GM19324 (cell line): ENCODE measurements around the gene CTDSPL2.
"Not testable (repeated sequence)": the region's sequence is repeated elsewhere in the genome, so short reads cannot be mapped to it uniquely, and the experiment has no call there.

Experiments used
- ATAC-seq: cut with Tn5 transposase; IDR thresholded peaks from one replicate; pipeline ENCODE4 v1.9.1; 2021; ENCODE audit warnings: mild to moderate bottlenecking, moderate library complexity; ENCODE audit not compliant: unreplicated experiment, low FRiP score

Gene CTDSPL2

DNA sequence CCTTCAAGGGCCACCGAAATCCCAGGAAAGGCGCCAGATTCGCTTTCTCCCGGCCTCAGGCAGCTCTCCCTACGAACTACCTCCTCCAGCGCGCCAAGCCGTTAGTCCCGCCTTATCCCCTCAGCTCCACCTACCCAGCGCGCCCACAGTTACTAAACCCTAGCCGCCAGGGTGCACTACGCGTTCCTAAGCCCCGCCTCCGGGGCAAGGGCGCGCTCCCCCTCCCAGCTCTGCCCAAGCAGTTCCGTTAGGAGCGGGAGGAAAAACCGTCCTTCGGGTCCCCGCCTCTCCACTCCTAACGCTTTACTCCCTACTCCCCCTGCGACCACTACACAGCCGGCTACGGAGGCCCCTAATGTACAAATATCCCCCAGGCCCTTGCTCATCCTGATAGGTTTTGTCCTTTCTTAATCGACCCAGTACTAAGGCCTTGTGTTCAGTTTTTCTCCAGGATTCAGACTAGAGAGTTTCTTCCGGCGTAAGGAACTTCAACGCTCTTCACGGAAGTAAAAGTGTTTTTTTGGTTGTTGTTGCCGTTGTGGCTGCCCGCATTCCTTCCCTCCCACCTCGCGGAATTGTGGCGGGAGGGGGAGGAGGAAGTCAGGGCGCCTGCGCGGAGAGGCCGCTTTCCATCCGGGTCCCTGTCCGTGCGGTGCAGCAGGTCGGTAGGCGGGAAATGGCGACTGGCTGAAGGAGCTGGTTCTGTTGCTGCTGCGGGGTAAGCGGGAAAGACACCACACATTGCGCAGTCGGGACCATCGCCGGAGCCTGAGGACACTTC lies at the start of gene CTDSPL2:
TSS of gene CTDSPL2 (plus strand) at position 655 of the 781 bp plus-strand sequence. CDS start 31,386 bp downstream, outside the sequence.
- peak; percentile 87 for ATAC-seq

DNA sequence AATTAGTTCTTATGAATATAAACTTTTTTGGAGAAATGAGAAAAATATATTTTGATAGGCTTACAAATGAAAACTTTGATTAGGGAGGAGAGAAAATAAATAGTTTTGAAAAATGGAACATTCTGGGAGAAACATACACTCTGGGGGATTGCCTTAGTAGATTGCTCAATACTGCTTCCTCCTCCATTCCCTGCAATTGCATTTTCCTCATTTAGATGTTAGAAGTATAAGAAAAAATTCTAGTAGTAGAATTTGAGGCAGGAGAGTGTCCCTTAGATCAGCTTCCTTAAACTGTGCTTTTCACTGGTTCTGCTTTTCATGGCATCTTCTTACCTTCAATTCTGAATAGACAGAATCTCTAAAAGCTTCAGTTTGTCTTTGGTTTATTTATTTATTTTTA lies 46.2 kb upstream of the CTDSPL2 start:
- no peak for ATAC-seq

DNA sequence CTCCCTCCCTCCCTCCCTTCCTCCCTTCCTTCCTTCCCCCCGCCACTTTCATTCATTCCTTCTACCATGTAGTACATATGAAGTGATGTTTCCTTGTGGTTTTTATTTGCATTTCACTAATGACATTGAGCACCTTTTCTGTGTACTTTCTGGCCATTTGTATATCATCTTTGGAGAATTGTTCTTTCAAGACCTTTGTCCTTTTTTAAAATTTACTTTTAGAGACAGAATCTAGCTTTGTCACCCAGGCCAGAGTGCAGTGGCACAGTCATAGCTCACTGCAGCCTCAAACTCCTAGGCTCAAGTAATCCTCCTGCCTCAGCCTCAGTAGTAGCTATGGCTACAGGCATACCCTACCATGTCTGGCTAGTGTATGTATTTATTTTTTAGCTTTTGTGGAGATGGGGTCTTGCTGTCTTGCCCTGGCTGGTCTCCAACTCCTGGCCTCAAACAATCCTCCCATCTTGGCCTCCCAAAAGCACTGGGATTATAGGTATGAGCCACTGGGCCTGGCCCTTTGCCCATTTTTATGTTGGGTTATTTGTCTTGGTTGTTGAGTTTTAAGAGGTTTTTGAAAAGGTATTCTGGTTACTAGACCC lies 42.0 kb upstream of the CTDSPL2 start:
- ATAC-seq: no peak

DNA sequence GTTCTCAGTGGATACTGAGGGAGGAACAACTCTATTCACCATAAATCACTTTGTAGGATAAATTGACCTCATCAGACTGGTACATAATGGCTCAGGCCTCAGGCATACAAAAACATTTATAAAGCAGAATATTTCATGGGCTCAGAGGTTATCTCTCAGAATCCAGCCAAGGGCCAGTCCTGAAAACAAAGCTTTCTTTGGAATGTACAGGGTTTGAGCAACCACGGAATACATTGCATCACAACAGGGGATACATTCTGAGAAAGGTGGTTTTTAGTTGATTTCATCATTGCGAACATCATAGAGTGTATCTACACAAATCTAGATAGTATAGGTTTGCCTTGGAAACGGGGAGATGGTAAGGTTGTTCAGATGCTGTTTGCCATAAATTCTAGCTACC lies 33.4 kb upstream of the CTDSPL2 start:
- no peak for ATAC-seq

DNA sequence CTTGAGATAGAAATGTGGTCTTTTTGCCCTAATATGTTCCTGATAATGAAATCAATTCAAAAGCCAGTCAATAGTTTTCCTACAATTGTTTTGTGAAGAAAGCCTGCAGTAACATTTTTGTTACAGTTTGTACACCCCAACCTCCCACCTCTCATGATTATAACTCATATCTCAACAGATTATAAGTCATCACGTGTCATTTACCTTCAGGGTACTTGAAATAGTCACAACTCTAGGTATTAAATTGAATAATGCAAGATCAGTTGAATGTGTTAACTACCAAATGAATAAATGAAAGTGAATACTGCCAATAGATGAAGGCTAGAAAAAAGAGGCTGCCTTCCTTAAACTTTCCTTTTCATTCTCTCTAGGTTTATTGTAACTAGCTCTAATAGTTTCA lies 32.9 kb upstream of the CTDSPL2 start:
- ATAC-seq: no peak

DNA sequence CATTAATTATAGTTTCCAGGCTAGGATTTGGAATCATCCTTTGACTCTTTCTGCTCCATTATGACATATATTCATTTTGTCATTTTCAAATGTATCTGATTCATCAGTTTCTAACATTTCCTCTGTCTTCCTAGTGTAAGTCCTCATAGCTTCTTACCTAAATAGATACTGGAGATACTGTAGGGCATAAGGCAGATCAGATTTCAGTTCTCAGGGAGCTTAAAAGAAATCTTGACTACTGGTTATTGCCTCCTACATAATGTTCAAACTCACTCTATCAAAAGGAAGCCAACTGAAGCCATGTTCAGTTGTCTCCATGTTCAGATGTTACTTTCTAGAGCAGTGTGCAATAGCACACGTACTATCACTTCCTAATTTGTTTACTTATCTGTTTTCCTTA lies 29.6 kb upstream of the CTDSPL2 start:
- no peak for ATAC-seq

DNA sequence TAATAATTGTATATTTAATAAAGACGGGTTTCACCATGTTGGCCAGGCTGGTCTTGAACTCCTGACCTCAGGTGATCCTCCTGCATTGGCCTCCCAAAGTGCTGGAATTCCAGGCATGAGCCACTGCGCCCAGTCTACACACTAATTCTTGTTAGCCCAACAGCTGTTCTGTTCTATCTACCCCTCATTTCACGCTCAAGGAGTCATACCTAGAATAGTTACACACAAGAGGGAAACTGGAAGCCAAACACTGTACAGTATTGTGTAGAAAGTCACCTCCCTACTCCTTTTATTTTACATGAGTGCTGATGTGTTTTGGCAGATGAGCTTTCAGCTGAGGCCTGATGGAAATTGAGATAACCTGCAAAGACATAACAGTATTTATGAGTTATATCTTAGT lies 13.4 kb upstream of the CTDSPL2 start:
- ATAC-seq: no peak

DNA sequence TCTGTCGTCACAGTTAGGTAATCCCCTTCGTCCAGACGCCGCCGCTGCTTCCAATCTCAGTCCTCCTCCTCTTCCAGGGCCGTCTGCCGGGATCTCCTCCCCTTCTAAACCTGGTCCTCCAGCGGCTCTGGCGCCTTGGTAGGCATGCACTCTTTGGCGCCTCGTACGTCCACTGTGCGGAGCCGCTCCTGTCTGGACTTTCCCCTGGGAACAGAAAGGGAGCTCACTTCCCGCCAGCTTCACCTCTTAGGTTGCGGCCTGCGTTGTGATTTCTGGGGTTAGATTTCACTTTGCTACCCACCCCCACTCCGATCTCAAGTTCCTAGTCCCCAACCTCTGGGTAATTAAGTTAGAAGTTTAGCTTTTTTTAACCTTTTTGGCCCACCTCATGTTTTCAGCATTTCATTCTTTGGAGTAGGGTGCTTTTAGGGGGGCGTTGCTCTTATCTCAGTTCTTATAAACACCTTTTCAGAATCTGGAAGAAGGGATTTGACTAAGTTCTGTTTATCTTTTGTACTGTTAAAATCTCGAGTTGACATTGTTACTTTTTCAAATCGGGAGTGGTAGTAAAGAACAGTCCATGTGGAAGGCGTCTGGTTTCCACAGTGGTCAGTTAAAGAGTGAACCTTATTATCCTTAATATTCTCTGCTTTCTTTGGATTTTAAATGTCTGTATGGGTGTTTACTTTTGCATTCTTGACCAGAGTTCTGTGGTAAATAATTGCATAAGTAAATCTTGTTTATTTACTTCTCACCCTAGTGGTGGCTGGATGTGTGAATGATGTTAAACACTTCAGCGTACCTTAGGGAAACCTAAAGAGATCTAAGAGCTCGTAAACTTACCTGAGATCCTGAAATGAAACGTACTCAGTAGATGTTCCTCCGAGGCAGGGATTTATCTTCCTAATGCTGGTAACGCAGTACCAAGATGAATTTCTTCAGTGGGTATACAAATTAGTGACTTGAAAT lies 611 bp downstream of the CTDSPL2 start:
- peak; percentile 22 for ATAC-seq

DNA sequence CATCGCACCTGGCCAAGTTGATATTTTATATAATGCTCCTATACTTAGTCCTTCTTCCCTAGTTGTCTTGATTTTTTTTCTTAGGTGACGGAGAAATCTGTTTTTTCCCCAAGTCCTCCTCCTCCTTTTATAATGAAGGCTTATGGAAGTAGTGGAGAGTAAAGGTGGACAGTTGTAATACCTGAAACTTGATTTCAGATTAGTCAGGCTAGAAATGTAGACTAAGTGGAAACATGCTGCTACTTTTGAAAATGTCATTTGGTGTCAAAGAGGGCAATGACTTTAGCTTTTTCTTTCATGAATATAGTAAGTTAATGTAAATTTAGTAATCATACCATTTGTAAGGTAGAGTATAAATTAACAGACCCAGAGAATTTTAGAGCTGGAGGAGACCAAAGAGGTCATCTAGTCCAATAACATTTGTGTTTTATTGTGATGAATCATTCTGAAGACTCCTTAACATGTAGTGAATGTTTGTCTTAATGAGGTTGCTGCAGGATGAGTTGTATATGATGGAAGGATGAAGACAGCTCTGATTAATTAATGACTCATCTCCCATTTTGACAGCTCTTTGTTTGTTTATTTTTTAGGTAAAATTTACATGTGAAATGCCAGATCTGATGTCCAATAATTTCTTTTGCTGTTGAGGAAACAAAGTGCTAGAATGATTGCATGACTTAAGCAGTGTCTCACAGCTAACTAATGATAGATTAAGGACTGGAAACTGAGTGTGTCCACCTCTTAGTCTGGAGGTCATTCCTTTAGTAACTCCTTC lies 8.7 kb downstream of the CTDSPL2 start:
- ATAC-seq: no peak

DNA sequence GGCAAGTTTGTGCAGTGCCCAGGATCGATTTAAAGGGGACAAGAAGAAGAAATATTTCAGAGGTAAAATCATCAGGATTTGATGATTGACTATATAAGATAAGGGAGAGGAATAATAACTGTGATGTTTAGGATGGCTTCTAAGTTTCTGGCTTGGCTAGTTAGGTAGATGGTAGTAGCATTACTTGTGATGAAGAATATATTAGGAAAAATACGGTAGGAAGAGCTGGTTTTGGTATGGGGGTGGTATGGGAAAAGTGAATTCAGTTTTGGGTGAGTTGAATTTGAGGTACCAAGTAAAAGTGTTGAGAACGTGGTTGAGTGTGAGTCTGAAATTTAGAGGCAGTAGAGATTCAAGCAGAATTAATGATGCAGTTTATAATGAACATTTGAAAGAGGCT lies 11.0 kb downstream of the CTDSPL2 start:
- no peak for ATAC-seq

DNA sequence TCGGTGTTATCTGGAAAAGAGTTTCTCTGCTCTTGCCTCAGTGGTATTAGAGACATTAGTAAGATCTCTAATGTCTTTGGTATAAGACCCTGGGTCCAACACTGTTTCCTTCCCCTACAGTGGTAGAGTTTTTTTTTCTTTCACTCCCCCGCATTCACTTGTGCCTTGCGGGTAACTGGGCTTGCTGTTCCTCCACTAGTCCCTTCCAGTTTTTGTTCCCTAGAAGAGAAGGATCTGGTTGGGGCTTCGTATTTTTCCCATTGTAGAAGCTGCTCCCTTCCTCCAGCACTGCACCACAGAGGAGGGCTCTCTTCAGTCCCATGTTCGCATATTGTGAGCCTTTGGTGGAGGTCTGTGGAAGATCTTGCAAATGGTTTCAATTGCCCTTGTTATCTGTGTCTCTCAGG lies 13.7 kb downstream of the CTDSPL2 start:
- no peak for ATAC-seq

DNA sequence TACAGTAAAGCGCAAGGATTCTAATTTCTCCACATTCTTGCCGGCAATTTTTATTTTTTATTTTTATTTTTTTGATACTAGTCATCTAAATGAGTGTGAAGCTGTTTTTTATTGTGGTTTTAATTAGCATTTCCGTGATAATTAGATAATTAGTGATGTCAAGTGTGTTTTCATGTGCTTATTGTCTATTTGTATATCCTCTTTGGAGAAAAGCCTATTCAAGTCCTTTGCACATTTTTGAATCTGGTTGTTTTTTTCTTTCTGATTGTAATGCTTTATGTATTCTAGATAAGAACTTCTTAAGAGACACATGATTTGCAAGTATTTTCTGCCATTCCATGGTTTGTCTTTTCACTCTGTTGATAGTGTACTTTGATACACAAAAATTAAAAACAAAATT lies 16.1 kb downstream of the CTDSPL2 start:
- no peak for ATAC-seq

DNA sequence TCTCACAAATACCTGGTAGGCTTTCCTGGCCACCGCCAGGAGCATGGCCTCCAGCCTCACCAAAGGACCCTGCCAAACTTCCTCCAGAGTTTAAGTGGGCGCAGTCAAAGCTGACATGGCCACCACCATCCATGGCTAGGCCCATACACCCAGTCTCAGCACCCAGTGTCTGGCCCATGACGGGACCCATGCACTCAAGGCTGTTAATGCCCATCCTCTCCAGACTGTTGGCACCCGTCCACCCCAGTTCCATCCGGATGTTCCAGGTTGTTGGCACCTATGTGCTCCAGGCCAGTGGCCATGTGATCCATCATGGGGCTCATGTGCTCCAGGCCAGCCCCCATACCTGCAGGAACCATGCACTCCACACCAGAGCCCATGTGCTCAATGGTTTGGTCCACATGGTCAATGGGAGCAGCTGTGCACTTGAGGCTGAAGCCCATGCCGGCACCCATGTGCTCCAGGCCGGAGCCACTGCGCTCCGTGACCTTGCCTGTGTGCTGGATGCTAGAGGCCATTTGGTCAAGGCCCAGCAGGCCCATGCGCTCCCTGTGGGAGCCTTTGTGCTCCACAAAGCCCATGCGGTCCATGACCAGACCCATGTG lies 20.4 kb downstream of the CTDSPL2 start:
- no peak for ATAC-seq

DNA sequence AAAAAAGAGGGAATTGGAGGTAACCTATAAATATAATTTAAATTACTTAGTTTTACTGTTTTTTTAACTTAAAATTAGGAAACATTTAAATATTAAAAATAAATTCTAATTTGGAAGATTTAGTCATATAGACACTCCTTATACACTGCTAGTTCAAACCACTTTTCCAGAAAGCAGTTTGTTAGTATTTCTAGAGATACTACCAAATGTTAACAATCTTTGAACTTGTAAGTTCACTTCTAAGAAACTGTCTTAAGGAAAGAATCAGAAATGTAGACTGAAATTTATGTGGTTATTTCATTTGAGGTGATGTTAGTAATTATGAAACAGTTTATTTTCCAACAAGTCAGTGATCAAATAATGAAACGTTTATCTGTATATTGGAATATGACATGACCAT lies 22.7 kb downstream of the CTDSPL2 start:
- no peak for ATAC-seq

DNA sequence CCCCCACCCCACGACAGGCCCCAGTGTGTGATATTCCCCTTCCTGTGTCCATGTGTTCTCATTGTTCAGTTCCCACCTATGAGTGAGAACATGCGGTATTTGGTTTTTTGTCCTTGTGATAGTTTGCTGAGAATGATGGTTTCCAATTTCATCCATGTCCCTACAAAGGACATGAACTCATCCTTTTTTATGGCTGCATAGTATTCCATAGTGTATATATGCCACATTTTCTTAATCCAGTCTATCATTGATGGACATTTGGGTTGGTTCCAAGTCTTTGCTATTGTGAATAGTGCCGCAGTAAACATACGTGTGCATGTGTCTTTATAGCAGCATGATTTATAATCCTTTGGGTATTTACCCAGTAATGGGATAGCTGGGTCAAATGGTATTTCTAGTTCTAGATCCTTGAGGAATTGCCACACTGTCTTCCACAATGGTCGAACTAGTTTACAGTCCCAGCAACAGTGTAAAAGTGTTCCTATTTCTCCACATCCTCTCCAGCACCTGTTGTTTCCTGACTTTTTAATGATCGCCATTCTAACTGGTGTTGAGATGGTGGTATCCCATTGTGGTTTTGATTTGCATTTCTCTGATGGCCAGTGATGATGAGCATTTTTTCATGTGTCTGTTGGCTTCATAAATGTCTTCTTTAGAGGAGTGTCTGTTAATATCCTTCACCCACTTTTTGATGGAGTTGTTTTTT lies 26.3 kb downstream of the CTDSPL2 start:
- not testable (repeated sequence) for ATAC-seq

DNA sequence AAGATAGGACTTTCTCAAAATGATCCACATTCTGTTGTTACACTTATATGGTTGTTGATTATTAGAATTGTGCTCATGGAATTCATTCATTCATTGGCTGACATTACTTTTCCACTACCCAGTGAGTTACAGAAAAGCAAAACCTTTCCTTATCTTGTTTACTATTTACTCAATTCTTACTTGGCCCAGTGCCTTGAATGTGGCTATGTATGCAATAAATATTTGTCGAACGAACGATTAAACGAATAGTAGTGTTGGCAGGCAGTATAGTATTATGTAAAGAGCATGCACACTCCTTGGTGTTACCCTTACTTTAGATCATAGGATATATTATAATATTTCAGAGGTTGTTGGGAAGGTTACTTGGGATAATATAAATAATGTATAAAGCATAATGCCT lies 31.0 kb downstream of the CTDSPL2 start:
- ATAC-seq: no peak

DNA sequence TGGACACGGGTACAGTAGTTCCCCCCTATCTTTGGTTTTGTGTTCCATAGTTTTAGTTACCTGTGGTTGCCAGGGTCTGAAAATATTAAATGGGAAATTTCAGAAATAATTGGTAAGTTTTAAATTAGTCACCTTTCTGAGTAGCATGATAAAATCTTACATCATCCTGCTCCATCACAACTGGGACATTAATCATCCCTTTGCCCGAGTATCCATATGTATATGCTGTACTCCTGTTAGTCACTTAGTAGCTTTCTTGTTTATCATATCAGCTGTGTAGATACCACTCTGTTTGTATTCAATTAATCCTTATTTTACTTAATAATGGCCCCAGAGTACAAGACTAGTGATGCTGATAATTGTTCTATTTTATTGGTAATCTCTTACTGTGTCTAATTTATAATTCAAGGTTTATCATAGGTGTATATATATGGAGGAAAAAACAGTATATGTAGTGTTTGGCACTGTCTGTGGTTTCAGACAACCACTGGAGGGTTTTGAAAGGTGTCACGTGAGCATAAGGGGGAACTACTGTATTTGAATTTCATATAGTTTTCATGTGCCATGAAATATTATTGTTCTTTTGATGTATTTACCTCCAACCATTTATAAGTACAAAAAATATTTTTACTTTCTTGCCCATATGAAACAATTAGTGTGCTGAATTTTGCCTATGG lies 41.4 kb downstream of the CTDSPL2 start:
- ATAC-seq: no peak

DNA sequence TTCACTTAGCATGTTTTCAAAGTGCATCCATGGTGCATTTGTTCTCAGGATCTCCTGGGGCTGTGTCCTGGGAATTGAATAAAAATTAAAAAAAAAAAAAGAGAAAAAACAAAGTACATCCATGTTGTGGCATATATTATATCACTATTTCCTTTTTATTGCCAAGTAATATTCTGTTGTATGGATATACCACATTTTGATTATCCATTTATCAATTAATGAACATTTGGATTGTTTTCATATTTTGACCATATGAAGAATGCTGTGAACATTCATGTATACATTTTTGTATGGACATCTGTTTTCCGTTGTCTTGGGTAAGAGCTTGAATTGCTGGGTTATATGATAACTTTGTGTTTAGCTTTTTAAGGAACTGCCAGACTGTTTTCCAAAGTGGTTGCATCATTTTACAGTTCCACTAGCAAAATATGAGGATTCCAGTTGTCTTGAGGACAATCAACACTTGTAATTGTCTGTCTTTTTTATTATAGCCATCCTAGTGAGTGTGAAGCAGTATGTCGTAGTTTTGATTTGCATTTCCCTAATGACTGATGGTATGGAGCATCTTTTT lies 44.5 kb downstream of the CTDSPL2 start:
- no peak for ATAC-seq
